GM18870 (cell line): Measurements from ENCODE around the gene GLG1.
"Not testable (repeated sequence)": the region's sequence is repeated elsewhere in the genome, so short reads cannot be mapped to it uniquely, and the experiment has no call there.

Experiments
- ATAC-seq: cut with Tn5 transposase; IDR thresholded peaks from one replicate; pipeline ENCODE4 v1.9.1; 2021; ENCODE audit warnings: moderate library complexity; ENCODE audit not compliant: unreplicated experiment

Gene GLG1

DNA sequence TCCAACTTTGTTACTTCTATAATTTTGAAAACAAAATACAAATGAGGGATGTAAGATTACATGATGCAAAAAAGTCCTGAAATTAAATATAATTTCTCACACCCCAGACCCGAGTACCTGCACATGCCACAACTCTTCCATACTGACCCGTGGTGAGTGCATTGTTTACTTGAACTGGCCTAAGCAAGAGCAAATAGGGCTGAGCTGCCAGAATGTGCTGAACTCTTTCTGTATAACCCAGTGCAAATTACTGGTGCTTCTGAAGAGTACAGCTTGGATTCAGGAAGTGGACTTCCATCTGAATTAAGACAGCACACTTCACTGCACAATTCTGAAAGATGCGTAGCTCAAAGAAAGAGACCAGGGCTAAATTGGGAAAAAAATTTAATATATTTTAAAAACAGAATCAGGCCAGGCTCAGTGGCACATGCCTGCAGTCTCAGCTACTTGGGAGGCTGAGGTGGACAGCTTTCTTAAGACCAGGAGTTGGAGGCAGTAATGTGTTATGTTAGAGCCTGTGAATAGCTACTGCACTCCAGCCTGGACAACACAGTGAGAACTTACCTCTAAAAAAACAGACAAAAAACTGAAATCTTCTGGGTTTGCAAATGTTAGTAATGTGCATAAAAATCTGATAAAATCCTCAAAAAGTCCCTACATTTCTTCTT lies 63.9 kb downstream of the GLG1 start:
- ATAC-seq: not testable (repeated sequence)

DNA sequence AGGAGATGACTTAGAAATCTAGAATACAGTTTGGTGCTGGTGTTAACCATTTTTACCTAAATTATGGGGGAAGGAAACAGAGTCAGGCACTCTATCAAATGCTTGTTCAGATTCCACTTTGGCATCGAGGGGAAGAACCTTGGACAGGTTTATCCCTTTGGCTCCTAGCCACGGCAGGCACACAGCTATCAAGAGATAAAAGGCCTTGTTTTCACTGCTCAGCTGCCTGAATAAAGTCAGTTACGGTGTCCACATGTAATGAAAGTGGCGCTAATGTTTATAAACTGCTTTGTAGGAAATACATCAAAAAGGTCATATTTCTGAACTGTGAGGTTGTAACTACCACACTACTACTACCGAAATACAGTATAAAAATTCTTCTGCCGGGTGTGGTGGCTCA lies 66.3 kb downstream of the GLG1 start:
- not testable (repeated sequence) for ATAC-seq

DNA sequence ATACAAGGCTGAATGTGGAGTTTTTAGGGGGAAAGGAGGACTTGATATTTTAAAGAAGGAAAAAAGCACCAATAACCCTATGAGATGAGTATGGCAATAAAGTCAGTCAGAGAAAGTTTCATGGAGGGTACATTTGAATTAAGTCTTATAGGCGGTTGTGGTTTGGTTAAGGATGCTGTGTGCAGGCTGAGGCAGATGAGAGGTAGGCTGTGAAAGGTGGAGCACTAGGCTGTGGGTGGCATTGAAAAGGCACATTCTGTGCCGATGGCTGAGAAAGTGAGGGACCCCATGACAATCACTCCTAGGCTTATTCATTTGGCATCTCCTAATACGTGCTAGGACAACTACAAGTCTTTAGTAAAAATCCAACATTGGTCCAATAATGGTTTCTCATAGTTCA lies 68.1 kb downstream of the GLG1 start:
- ATAC-seq: not testable (repeated sequence)

DNA sequence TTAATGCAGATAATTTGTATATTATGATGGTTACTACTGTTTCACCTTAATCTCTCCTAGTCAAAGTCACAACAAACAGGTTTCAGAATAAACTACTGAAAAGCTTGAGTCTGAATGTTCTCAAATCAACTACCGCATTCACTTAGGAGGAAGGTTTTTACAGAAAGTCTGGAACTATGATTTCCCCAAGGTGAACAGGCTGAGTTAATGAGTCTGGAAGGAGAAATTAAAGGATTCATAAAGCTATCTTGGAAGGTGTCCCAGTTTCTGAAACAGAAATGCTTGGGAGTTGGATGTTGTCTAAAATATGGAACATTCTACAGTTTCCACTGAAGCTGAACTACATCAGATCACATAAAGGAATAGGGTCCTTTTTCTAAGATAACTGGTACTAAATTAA lies 69.2 kb downstream of the GLG1 start:
- ATAC-seq: not testable (repeated sequence)

- ATAC-seq: not testable (repeated sequence)
These were observed 72.3 kb downstream of the GLG1 start for GRCh38 chr16:74534650-74535049.

DNA sequence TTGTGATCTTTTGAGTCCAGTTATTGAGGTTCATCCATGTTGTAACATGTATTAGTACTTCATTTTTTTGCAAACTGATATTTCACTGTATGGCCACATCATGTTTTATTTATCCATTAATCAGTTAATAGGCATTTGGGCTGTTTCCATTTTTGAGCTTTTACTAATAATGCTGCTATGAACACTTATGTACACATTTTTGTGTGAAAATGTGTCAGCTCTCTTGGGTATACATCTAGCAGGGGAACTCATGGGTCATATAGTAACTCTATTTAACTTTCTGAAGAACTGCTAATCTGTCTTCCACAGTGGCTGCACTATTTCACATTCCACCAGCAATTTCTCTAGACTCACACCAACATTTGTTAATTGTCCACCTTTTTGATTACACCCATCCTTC lies 82.0 kb downstream of the GLG1 start:
- no peak for ATAC-seq

- no peak for ATAC-seq
These were observed 82.8 kb downstream of the GLG1 start for GRCh38 chr16:74524117-74524516.

DNA sequence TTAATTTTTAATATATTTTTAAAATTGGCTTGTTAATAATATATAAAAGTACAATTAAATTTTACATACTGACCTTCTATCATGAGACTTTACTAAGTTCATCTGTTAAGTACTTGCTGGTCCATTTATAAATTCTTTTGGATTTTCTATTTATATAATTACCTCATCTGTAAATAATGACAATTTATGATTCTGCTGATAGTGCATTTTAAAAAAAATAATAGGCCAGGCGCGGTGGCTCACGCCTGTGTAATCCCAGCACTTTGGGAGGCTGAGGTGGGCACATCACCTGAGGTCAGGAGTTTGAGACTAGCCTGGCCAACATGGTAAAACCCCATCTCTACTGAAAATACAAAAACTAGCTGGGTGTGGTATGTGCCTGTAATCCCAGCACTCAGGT lies 83.2 kb downstream of the GLG1 start:
- not testable (repeated sequence) for ATAC-seq

- ATAC-seq: no peak
These were observed 84.8 kb downstream of the GLG1 start for GRCh38 chr16:74522160-74522559.

- no peak for ATAC-seq
These were observed 85.2 kb downstream of the GLG1 start for GRCh38 chr16:74521691-74522090.

DNA sequence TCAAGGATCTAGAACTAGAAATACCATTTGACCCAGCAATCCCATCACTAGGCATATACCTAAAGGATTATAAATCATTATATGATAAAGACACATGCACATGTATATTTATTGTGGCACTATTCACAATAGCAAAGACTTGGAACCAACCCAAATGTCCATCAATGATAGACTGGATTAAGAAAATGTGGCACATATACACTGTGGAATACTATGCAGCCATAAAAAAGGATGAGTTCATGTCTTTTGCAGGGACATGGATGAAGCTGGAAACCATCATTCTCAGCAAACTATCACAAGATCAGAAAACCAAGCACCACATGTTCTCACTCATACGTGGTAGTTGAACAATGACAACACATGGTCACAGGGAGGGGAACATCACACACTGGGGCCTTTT lies 88.0 kb downstream of the GLG1 start:
- not testable (repeated sequence) for ATAC-seq

- no peak for ATAC-seq
These were observed 95.0 kb downstream of the GLG1 start for GRCh38 chr16:74511961-74512360.

- ATAC-seq: no peak
These were observed 101.9 kb downstream of the GLG1 start for GRCh38 chr16:74505011-74505410.

GRCh38 chr16:74503412-74503811 lies 103.5 kb downstream of the GLG1 start:
- ATAC-seq: no peak

DNA sequence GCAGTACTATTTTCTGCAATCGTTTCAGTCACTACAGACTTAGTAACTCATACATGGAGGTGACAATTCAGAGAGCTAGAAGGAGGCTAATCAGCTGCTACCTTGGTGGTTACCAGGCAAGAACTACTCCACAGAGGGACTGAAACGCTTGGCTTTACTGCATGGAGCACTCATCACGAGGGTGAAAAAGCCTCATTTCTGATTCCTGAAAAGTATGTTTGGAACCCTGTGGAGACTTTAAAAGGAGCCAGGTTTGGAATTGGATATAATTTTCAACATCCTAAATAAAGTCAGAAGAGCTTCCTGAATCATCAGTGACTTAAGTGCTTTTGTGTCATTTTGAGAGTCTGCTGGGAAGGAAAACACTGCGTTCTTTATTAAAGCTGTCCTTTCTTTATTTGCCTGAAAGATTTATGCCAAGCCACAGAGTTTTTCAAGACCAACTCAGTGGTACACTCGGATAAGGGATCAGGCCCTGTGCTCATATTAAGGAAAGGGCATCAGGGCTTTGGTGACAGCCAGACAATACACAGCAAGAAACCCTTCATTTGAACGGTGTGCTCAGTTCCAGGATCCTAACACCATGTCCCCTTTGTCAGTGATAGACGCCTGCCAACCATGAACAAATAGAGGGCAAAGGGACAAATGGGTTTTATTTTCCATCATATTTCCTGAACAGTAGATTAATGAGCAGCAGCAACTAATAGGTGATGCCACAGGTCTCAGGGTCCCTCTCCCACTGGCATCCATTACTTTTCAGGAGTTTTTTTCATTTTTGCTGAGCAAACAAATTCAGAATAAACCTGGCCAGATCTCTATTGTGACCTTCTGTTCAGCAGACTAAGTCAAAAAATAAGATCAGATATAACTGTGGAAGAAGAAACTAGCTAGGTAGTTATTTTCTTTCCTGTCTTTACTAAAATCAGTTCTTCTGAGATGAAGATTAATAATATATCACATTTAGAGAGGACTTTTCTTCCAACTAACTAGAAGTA lies 105.1 kb downstream of the GLG1 start:
- no peak for ATAC-seq

GRCh38 chr16:74500907-74501306 lies 106.0 kb downstream of the GLG1 start:
- no peak for ATAC-seq

DNA sequence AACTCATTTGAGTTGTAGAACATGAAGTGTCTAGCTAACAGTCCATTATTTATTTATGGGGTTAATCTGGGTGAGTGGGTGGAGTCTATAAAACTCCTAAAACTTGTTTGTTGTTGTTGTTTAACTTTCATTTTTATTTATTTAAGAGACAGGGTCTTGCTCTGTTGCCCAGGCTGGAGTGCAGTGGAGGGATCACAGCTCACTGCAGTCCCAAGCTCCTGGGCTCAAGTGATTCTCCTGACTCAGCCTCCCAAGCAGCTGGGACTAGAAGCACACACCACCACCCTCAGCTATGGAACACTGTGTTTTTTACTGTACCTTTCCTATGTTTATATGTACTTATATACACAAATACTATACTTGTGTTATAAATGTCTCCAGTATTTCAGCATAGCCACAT lies 107.8 kb downstream of the GLG1 start:
- ATAC-seq: no peak

- ATAC-seq: no peak
These were observed 109.2 kb downstream of the GLG1 start for GRCh38 chr16:74497761-74498160.

DNA sequence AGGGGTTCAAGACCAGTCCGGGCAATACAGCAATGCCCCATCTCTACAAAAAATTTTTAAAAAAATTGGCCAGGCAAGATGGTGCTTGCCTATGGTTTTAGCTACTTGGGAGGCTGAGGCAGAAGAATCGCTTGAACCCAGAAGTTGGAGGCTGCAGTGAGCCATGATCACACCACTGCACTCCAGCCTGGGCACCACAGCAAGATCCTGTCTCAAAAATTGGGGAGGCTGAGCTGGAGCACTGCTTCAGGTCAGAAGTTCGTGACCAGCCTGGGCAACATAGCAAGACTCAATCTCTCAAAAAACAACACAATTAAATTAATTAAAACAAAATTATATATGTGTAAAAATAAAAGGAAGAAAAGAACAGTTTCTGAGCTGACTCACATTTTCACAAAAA lies 110.9 kb downstream of the GLG1 start:
- no peak for ATAC-seq

GRCh38 chr16:74492976-74493375 lies 113.9 kb downstream of the GLG1 start:
- ATAC-seq: no peak

DNA sequence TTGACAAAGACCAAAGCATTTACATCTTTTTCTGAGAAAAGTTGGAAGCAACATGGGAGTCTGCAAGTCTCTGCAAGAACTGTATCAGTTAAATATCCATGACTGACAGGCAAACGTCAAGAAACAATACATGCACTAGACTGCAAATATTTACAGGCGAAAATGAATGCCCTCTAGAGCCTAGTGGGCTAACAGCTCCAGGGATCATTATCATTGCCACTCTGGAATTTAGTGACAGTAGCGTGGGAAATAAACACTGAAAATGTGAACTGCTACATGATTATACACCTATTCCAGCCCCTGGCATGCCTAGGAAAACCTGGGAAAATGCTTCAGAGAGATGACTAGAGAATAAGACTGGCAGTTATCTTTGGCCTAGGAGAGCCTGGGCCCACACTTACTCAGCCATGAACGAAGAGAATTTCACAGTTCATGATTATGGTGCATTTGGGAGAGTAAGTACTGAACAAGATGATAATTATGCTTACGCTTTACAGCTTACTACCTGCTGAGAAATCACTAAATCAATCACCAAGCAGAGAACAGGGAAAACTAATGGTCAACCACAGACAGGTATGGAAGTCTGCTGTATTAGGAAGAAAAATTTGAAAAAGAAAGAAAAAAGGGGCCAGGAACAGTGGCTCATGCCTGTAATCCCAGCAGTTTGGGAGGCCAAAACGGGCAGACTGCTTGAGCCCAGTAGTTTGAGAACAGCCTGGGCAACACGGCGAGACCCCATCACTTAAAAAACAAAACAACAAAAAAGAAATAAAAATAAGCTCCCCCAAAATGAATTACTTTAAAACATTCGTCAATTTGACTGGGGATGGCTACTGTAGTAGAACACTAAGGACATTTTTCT lies 119.0 kb downstream of the GLG1 start:
- no peak for ATAC-seq
